HEK293 (cell line): ENCODE data around the gene TIE1.
A peak's percentile ranks its signal among the peaks of the same experiment; 100 is the strongest.

Source experiments
- CTCF ChIA-PET: fragments of 350-600 bp; formaldehyde crosslinking; extraction: SDS; loops from one replicate; lab custom pipeline; 2021; ENCODE audit warnings: antibody characterized with exemption; lab: Yijun Ruan, JAX
- POLR2A ChIA-PET: fragments of 300-600 bp; formaldehyde crosslinking; extraction: SDS; loops from one replicate; lab custom pipeline; 2020; ENCODE audit warnings: antibody characterized with exemption, inconsistent platforms; lab: Yijun Ruan, JAX
- H3K27ac ChIP-seq: fragments of 200-500 bp; sonication (Bioruptor generic); 2 replicates; pipeline ENCODE4 v1.5.1; 2014; ENCODE audit warnings: low read depth, low read length, control low read depth, inconsistent platforms; ENCODE audit errors: extremely low read depth
- H3K36me3 ChIP-seq, 2 experiments: fragments of 200-500 bp in 1 of 2; sonication (Bioruptor generic) in 1 of 2; 1 replicate in 1 of 2; 2 replicates in 1 of 2; pipeline ENCODE4 v1.5.1; 2014 to 2017; ENCODE audit warnings: inconsistent platforms in 2 of 2, low read length in 2 of 2; ENCODE audit not compliant: control insufficient read depth in 2 of 2, insufficient read depth in 1 of 2
- H3K4me1 ChIP-seq: fragments of 200-500 bp; sonication (Bioruptor generic); 2 replicates; pipeline ENCODE4 v1.5.1; 2014; ENCODE audit warnings: mild to moderate bottlenecking, low read length, inconsistent platforms; ENCODE audit not compliant: control insufficient read depth, insufficient read depth
- H3K4me3 ChIP-seq: 2 replicates; pipeline ENCODE4 v1.5.1; 2011; ENCODE audit warnings: low read depth, mild to moderate bottlenecking, control low read depth, low read length, moderate library complexity
- H3K9me3 ChIP-seq: fragments of 200-500 bp; sonication (Bioruptor generic); 2 replicates; pipeline ENCODE4 v1.5.1; 2014; ENCODE audit warnings: low read depth, low read length, inconsistent platforms; ENCODE audit not compliant: control insufficient read depth, insufficient read depth
- EGR2 ChIP-seq: fragments of 450-650 bp; formaldehyde crosslinking; IDR thresholded peaks from 2 replicates; pipeline ENCODE4 v1.5.1; 2016; ENCODE audit warnings: low read depth, missing biosample characterization, missing genetic modification characterization
- PRDM6 ChIP-seq: fragments of 450-650 bp; formaldehyde crosslinking; IDR thresholded peaks from 2 replicates; pipeline ENCODE4 v1.5.1; 2017; ENCODE audit warnings: missing biosample characterization, missing genetic modification characterization
- ZBTB10 ChIP-seq: fragments of 450-650 bp; formaldehyde crosslinking; IDR thresholded peaks from 2 replicates; pipeline ENCODE4 v1.5.1; 2016; ENCODE audit warnings: missing biosample characterization, missing genetic modification characterization
- ZBTB6 ChIP-seq: fragments of 450-650 bp; formaldehyde crosslinking; IDR thresholded peaks from 2 replicates; pipeline ENCODE4 v1.5.1; 2017; ENCODE audit warnings: missing biosample characterization, missing genetic modification characterization
- ZNF280C ChIP-seq: fragments of 450-650 bp; formaldehyde crosslinking; IDR thresholded peaks from 2 replicates; pipeline ENCODE4 v1.5.1; 2016; ENCODE audit warnings: missing biosample characterization, missing genetic modification characterization
- ZNF366 ChIP-seq: fragments of 450-650 bp; formaldehyde crosslinking; conservative IDR thresholded peaks from 2 replicates; pipeline ENCODE4 v1.5.1; 2016; ENCODE audit warnings: missing biosample characterization, missing genetic modification characterization
- ZNF394 ChIP-seq: fragments of 450-650 bp; formaldehyde crosslinking; IDR thresholded peaks from 2 replicates; pipeline ENCODE4 v1.5.1; 2016; ENCODE audit warnings: missing biosample characterization, missing genetic modification characterization, mild to moderate bottlenecking, moderate library complexity, borderline replicate concordance
- ZNF560 ChIP-seq: fragments of 450-650 bp; formaldehyde crosslinking; IDR thresholded peaks from 2 replicates; pipeline ENCODE4 v1.5.1; 2017; ENCODE audit warnings: missing biosample characterization, missing genetic modification characterization, borderline replicate concordance
- ZNF747 ChIP-seq: fragments of 450-650 bp; formaldehyde crosslinking; IDR thresholded peaks from 2 replicates; pipeline ENCODE4 v1.5.1; 2016; ENCODE audit warnings: missing biosample characterization, missing genetic modification characterization
- ZNF785 ChIP-seq: fragments of 450-650 bp; formaldehyde crosslinking; IDR thresholded peaks from 2 replicates; pipeline ENCODE4 v1.5.1; 2016; ENCODE audit warnings: missing biosample characterization, missing genetic modification characterization
- ZSCAN16 ChIP-seq: fragments of 450-650 bp; formaldehyde crosslinking; IDR thresholded peaks from 2 replicates; pipeline ENCODE4 v1.5.1; 2016; ENCODE audit warnings: missing biosample characterization, missing genetic modification characterization

TIE1 gene

GRCh38 chr1:43279666-43280065 is 21.1 kb upstream of the TIE1 start:
- Histone ChIP-seq H3K4me3 (no peak overlapping the region), H3K9me3 (no peaks in the 10 kb centered on the region), H3K27ac (no peak overlapping the region), H3K36me3 (no peaks in the 10 kb centered on the region), H3K4me1 (no peaks in the 10 kb centered on the region)
- CTCF ChIA-PET: no interaction called here
- POLR2A ChIA-PET: no interaction called here
- no peak for TF ChIP-seq ZNF785 (tag by site-specific recombination)
- no peak for TF ChIP-seq ZNF394 (tag by site-specific recombination)
- TF ChIP-seq ZSCAN16 (tag by site-specific recombination): no peak
- TF ChIP-seq ZBTB6: no peak
- no peak for TF ChIP-seq ZNF366
- no peak for TF ChIP-seq PRDM6 (tag by site-specific recombination)

GRCh38 chr1:43280692-43281091 is 20.1 kb upstream of the TIE1 start:
- ChIA-PET CTCF (no interaction called here), POLR2A (no interaction called here)
- H3K27ac ChIP-seq: no peak overlapping the region
- TF ChIP-seq ZNF747 (tag by site-specific recombination) (no peak), ZNF560 (no peak), ZBTB10 (no peak)
- H3K4me1 ChIP-seq: no peaks in the 10 kb centered on the region
- no peaks in the 10 kb centered on the region for H3K36me3 ChIP-seq
- H3K4me3 ChIP-seq: no peak overlapping the region
- no peaks in the 10 kb centered on the region for H3K9me3 ChIP-seq

- Histone ChIP-seq H3K27ac (no peak overlapping the region), H3K4me3 (no peak overlapping the region), H3K36me3 (no peaks in the 10 kb centered on the region), H3K4me1 (no peaks in the 10 kb centered on the region), H3K9me3 (no peaks in the 10 kb centered on the region)
- ChIA-PET POLR2A (interaction anchor here (0.6 kb wide), 1 partner anchor 97 kb away, joined by 6 read pairs; no protein-coding TSS in a partner anchor), CTCF (no interaction called here)
- TF ChIP-seq EGR2 (tag by site-specific recombination) (peak; percentile 37; the same call in 1 of the 2 replicates), ZNF280C (tag by site-specific recombination) (no peak)
Measured at GRCh38 chr1:43282220-43283195, 18.3 kb upstream of the TIE1 start.
